Measurements from ENCODE around the gene HGD. TPM values are rescaled to one million over a fixed set of nuclear protein-coding genes. Genes with fewer than 3 reads are reported as not detected.

Gene HGD
- total and polyA plus RNA-seq, 2 donors (not counting 1 experiment from before 2014, with no cell fraction given): 0.75 to 0.91 TPM

DNA sequence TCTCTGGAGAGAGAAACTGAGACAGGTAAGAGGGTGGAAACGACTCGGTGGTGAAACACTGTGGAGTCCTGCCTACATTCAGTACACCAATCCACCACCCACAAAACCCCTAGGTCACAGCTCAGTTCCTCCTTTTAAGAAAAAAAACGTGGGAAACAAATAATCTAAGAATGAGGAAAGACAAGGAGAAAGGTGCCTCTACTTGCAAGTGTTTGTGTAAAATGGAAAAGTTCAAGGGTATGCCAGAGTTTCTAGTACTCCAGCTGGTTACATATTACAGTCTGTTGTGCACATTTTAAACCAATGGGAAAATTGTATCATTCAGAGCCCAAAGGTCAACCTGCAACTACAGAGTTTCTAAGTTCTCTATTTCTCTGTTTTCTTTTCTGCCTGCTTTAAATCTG is 32.2 kb downstream of the HGD start:
- TF ChIP-seq CTCF (IDR thresholded peaks at IDR 0.05) (no peak), EZH2 (IDR thresholded peaks at IDR 0.05; ENCODE audit: borderline replicate concordance, insufficient read depth, low read depth, low read length, poor library complexity, severe bottlenecking) (no peak)
- CTCF ChIA-PET: no interaction called here

GRCh38 chr3:120648290-120648689 is 33.7 kb downstream of the HGD start:
- POLR2A ChIA-PET: no interaction called here
- no peak for TF ChIP-seq CTCF (IDR thresholded peaks at IDR 0.05)
- TF ChIP-seq EZH2 (IDR thresholded peaks at IDR 0.05; ENCODE audit: borderline replicate concordance, insufficient read depth, low read depth, low read length, poor library complexity, severe bottlenecking): no peak
- CTCF ChIA-PET: interaction anchor here (0.7 to 1.3 kb wide), 2 partner anchors 14 to 123 kb away, joined by 3 to 4 read pairs; no protein-coding TSS in a partner anchor
- H3K4me1 Mint-ChIP-seq: no peaks in the 10 kb centered on the region
- Histone ChIP-seq H3K4me1 (ENCODE audit: control insufficient read depth in 2 of 2, insufficient read depth in 2 of 2, low read length in 2 of 2) (no peaks in the 10 kb centered on the region), H3K27me3 (replicated peaks in 1 of 4; ENCODE audit: control extremely low read depth in 1 of 4, control insufficient read depth in 3 of 4, insufficient read depth in 4 of 4, low read length in 3 of 4) (no peaks in the 10 kb centered on the region), H3K4me3 (ENCODE audit: control extremely low read depth in 1 of 5, extremely low read depth in 1 of 5, insufficient read depth in 1 of 5, low read depth in 2 of 5, low read length in 4 of 5) (no peak overlapping the region), H3K9me3 (ENCODE audit: control extremely low read depth in 1 of 3, control insufficient read depth in 2 of 3, insufficient read depth in 1 of 3, low read length in 2 of 3) (no peaks in the 10 kb centered on the region), H4K20me1 (ENCODE audit: control insufficient read depth, insufficient read depth, low read length, poor library complexity, severe bottlenecking) (no peaks in the 10 kb centered on the region), H3K9ac (ENCODE audit: low read length) (no peak overlapping the region), H3K27ac (ENCODE audit: low read length in 2 of 2) (no peak overlapping the region), H2AFZ (ENCODE audit: insufficient read depth, low read depth, low read length, poor library complexity, severe bottlenecking) (no peak overlapping the region), H3K79me2 (ENCODE audit: control insufficient read depth, insufficient read depth, low read length) (no peaks in the 10 kb centered on the region), H3K4me2 (replicated peaks; ENCODE audit: low read depth, low read length, poor library complexity, severe bottlenecking) (no peak overlapping the region), H3K36me3 (replicated peaks in 1 of 2; ENCODE audit: control extremely low read depth in 1 of 2, control insufficient read depth in 1 of 2, extremely low read depth in 1 of 2, insufficient read depth in 2 of 2, low read length in 1 of 2) (no peaks in the 10 kb centered on the region)
- H3K9me3 Mint-ChIP-seq (ENCODE audit: insufficient read depth): no peaks in the 10 kb centered on the region
- 97% methylated on average over 5 of the region's 5 CpGs for WGBS (ENCODE audit: insufficient coverage)
- no peak overlapping the region for H3K27ac Mint-ChIP-seq
- no peak for ATAC-seq (ENCODE audit: low read depth)
- no peaks in the 10 kb centered on the region for H3K27me3 Mint-ChIP-seq
- H3K4me3 Mint-ChIP-seq: no peak overlapping the region
- DNase-seq: no peak
- intact Hi-C loops (cut with micrococcal nuclease): no loop called here

More for the DNA sequence above, 32.2 kb downstream of the HGD start:
- POLR2A ChIA-PET: no interaction called here
- no peaks in the 10 kb centered on the region for H3K27me3 ChIP-seq (replicated peaks in 1 of 4; ENCODE audit: control extremely low read depth in 1 of 4, control insufficient read depth in 3 of 4, insufficient read depth in 4 of 4, low read length in 3 of 4)
- H3K9ac ChIP-seq (ENCODE audit: low read length): no peak overlapping the region
- no peak for DNase-seq
- Mint-ChIP-seq H3K27ac (no peak overlapping the region), H3K4me1 (no peaks in the 10 kb centered on the region), H3K9me3 (ENCODE audit: insufficient read depth) (no peaks in the 10 kb centered on the region), H3K27me3 (peaks cover 2% of the 10 kb centered on the region), H3K4me3 (no peak overlapping the region)
- H3K4me2 ChIP-seq (replicated peaks; ENCODE audit: low read depth, low read length, poor library complexity, severe bottlenecking): no peak overlapping the region
- no CpG with 5 or more reads among the region's 3 CpGs for WGBS (ENCODE audit: insufficient coverage)
- no peak overlapping the region for H3K27ac ChIP-seq (ENCODE audit: low read length in 2 of 2)
- H4K20me1 ChIP-seq (ENCODE audit: control insufficient read depth, insufficient read depth, low read length, poor library complexity, severe bottlenecking): no peaks in the 10 kb centered on the region
- H3K36me3 ChIP-seq (replicated peaks in 1 of 2; ENCODE audit: control extremely low read depth in 1 of 2, control insufficient read depth in 1 of 2, extremely low read depth in 1 of 2, insufficient read depth in 2 of 2, low read length in 1 of 2): no peaks in the 10 kb centered on the region
- H3K9me3 ChIP-seq (ENCODE audit: control extremely low read depth in 1 of 3, control insufficient read depth in 2 of 3, insufficient read depth in 1 of 3, low read length in 2 of 3): no peaks in the 10 kb centered on the region
- no peak overlapping the region for H2AFZ ChIP-seq (ENCODE audit: insufficient read depth, low read depth, low read length, poor library complexity, severe bottlenecking)
- H3K79me2 ChIP-seq (ENCODE audit: control insufficient read depth, insufficient read depth, low read length): no peaks in the 10 kb centered on the region
- no peak overlapping the region for H3K4me3 ChIP-seq (ENCODE audit: control extremely low read depth in 1 of 5, extremely low read depth in 1 of 5, insufficient read depth in 1 of 5, low read depth in 2 of 5, low read length in 4 of 5)
- intact Hi-C loops (cut with micrococcal nuclease): no loop called here
- no peak for ATAC-seq (ENCODE audit: low read depth)
- no peaks in the 10 kb centered on the region for H3K4me1 ChIP-seq (ENCODE audit: control insufficient read depth in 2 of 2, insufficient read depth in 2 of 2, low read length in 2 of 2)

Measured in B cell (primary cell).